Measurements from ENCODE around the gene OXNAD1. TPM values are rescaled to one million over a fixed set of nuclear protein-coding genes. Genes with fewer than 3 reads are reported as not detected.

OXNAD1 gene
- total RNA-seq, 1 experiment from 2014 or later, result 18.5 TPM

GRCh38 chr3:16332904-16333426, 68.0 kb downstream of the OXNAD1 start:
- Histone ChIP-seq H3K36me3 (ENCODE audit: low read depth) (no peaks in the 10 kb centered on the region), H4K20me1 (ENCODE audit: insufficient read depth) (no peaks in the 10 kb centered on the region), H3K4me3 (no peak overlapping the region), H3F3A (ENCODE audit: insufficient read depth, low read depth) (no peaks in the 10 kb centered on the region; the same call in 1 of the 2 replicates), H3K27ac (no peak overlapping the region), H3K9me2 (ENCODE audit: insufficient read depth) (no peaks in the 10 kb centered on the region), H3K79me2 (ENCODE audit: low read depth) (no peaks in the 10 kb centered on the region), H2AFZ (no peak overlapping the region), H3K4me1 (replicated peaks; ENCODE audit: insufficient read depth) (no peaks in the 10 kb centered on the region), H3K4me2 (no peak overlapping the region), H3K27me3 (ENCODE audit: insufficient read depth, low read depth) (no peaks in the 10 kb centered on the region), H3K9me3 (ENCODE audit: insufficient read depth, low read depth) (no peaks in the 10 kb centered on the region)
- POLR2A ChIA-PET (ENCODE audit: unreplicated experiment), result no interaction called here
- no TSS peak for BruUV-seq (replicated peaks)
- DNase-seq, result no peak
- CTCF ChIA-PET, result no interaction called here
- intact Hi-C loops (cut with micrococcal nuclease; ENCODE audit: unreplicated experiment), result no loop called here
- TF ChIP-seq CTCF (conservative IDR thresholded peaks at IDR 0.05) (no peak), EZH2 (IDR thresholded peaks at IDR 0.05; ENCODE audit: low read depth) (no peak)

DNA sequence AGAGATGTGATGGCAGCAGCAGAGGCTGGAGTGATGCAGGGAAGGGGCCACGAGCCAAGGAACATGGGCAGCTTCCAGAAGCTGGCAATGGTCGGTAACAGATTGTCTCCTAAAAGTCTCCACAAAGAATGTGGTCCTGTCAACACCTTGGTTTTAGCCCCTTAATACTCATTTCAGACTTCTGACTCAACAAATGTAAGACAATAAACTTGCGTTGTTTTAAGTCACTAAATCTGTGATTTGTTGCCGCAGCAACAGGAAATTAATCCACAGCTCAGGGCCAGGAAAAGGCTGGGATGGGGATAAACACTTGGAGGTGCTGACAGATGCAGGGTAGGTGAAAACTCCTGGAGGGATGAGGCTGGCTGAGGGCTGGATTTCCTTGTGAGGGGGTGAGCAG, 69.9 kb downstream of the OXNAD1 start:
- POLR2A ChIA-PET (ENCODE audit: unreplicated experiment), result no interaction called here
- H3K27me3 ChIP-seq (ENCODE audit: insufficient read depth, low read depth), result no peaks in the 10 kb centered on the region
- TF ChIP-seq CTCF (conservative IDR thresholded peaks at IDR 0.05) (no peak), EZH2 (IDR thresholded peaks at IDR 0.05; ENCODE audit: low read depth) (no peak)
- no peak overlapping the region for H3K4me2 ChIP-seq
- no peaks in the 10 kb centered on the region for H4K20me1 ChIP-seq (ENCODE audit: insufficient read depth)
- H3F3A ChIP-seq (ENCODE audit: insufficient read depth, low read depth), result no peaks in the 10 kb centered on the region; the same call in 1 of the 2 replicates
- CTCF ChIA-PET, result no interaction called here
- H3K27ac ChIP-seq, result no peak overlapping the region
- H3K36me3 ChIP-seq (ENCODE audit: low read depth), result no peaks in the 10 kb centered on the region
- no peaks in the 10 kb centered on the region for H3K9me2 ChIP-seq (ENCODE audit: insufficient read depth)
- no peak overlapping the region for H3K4me3 ChIP-seq
- H3K79me2 ChIP-seq (ENCODE audit: low read depth), result no peaks in the 10 kb centered on the region
- intact Hi-C loops (cut with micrococcal nuclease; ENCODE audit: unreplicated experiment), result no loop called here
- H3K9me3 ChIP-seq (ENCODE audit: insufficient read depth, low read depth), result no peaks in the 10 kb centered on the region
- no peaks in the 10 kb centered on the region for H3K4me1 ChIP-seq (replicated peaks; ENCODE audit: insufficient read depth)
- no TSS peak for BruUV-seq (replicated peaks)
- no peak for DNase-seq
- H2AFZ ChIP-seq, result no peak overlapping the region

DNA sequence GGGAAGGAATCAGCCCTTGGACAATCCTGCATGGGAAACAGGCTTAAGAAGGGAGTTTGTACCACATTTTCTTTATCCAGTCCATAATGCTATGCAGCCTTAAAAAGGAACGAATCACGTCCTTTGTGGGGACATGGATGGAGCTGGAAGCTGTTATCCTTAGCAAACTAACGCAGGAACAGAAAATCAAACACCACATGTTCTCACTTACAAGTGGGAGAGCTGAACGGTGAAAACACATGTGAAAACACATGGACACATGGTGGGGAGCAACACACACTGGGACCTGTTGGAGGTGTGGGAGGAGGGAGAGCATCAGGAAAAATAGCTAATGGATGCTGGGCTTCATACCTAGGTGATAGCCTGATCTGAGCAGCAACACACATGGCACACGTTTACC, 70.3 kb downstream of the OXNAD1 start:
- TF ChIP-seq EZH2 (IDR thresholded peaks at IDR 0.05; ENCODE audit: low read depth) (no peak), CTCF (conservative IDR thresholded peaks at IDR 0.05) (no peak)
- no peak for DNase-seq
- no peak overlapping the region for H3K27ac ChIP-seq
- H2AFZ ChIP-seq, result no peak overlapping the region
- ChIA-PET CTCF (no interaction called here), POLR2A (ENCODE audit: unreplicated experiment) (no interaction called here)
- H3K9me3 ChIP-seq (ENCODE audit: insufficient read depth, low read depth), result no peaks in the 10 kb centered on the region
- no peaks in the 10 kb centered on the region for H3K27me3 ChIP-seq (ENCODE audit: insufficient read depth, low read depth)
- intact Hi-C loops (cut with micrococcal nuclease; ENCODE audit: unreplicated experiment), result no loop called here
- H3K4me1 ChIP-seq (replicated peaks; ENCODE audit: insufficient read depth), result no peaks in the 10 kb centered on the region
- H3K79me2 ChIP-seq (ENCODE audit: low read depth), result no peaks in the 10 kb centered on the region
- no peaks in the 10 kb centered on the region for H3K9me2 ChIP-seq (ENCODE audit: insufficient read depth)
- BruUV-seq (replicated peaks), result no TSS peak
- H3K36me3 ChIP-seq (ENCODE audit: low read depth), result no peaks in the 10 kb centered on the region
- H3F3A ChIP-seq (ENCODE audit: insufficient read depth, low read depth), result no peaks in the 10 kb centered on the region; the same call in 1 of the 2 replicates
- no peak overlapping the region for H3K4me2 ChIP-seq
- H3K4me3 ChIP-seq, result no peak overlapping the region
- no peaks in the 10 kb centered on the region for H4K20me1 ChIP-seq (ENCODE audit: insufficient read depth)
